ENCODE measurements around the gene KCTD4.

GRCh38 chr13:45229172-45229571, 28.3 kb upstream of the KCTD4 start:
- TF ChIP-seq POLR2A (IDR thresholded peaks at IDR 0.05) (no peak), CTCF (IDR thresholded peaks at IDR 0.05) (no peak)

All from heart left ventricle (tissue), 13 donors.